Osteocyte (in vitro differentiated cells): ENCODE results near the gene IL17RA. TPM values are rescaled to one million over a fixed set of nuclear protein-coding genes. Genes with fewer than 3 reads are reported as not detected.

Source experiments
- DNase-seq: peaks from one replicate; pipeline ENCODE4 v3.0.0; 2021; ENCODE audit warnings: mixed read lengths; ENCODE audit not compliant: unreplicated experiment; ENCODE audit errors: extremely low spot score
- H3K27ac Mint-ChIP-seq: one replicate; pipeline ENCODE4 v1.8.0; 2021; ENCODE audit warnings: mild to moderate bottlenecking, mixed read lengths; ENCODE audit not compliant: unreplicated experiment
- H3K27me3 Mint-ChIP-seq: one replicate; pipeline ENCODE4 v1.8.0; 2021; ENCODE audit warnings: mixed read lengths; ENCODE audit not compliant: unreplicated experiment
- H3K36me3 Mint-ChIP-seq: one replicate; pipeline ENCODE4 v1.8.0; 2021; ENCODE audit warnings: mixed read lengths; ENCODE audit not compliant: unreplicated experiment
- H3K4me1 Mint-ChIP-seq: one replicate; pipeline ENCODE4 v1.8.0; 2021; ENCODE audit warnings: mixed read lengths; ENCODE audit not compliant: unreplicated experiment
- H3K4me3 Mint-ChIP-seq: one replicate; pipeline ENCODE4 v1.8.0; 2021; ENCODE audit warnings: mild to moderate bottlenecking, moderate library complexity, mixed read lengths; ENCODE audit not compliant: unreplicated experiment
- H3K9me3 Mint-ChIP-seq: one replicate; pipeline ENCODE4 v1.8.0; 2021; ENCODE audit warnings: mixed read lengths; ENCODE audit not compliant: unreplicated experiment
- total RNA-seq: library from RNA; stranded (reverse); gene quantifications from 2 replicates; pipeline ENCODE4 v1.2.1, GENCODE V29; 2021
- TF ChIP-seq, protein P1 (sequence below): fragments of 200-600 bp; sonication (generic); IDR thresholded peaks from 2 replicates; pipeline ENCODE4 v1.5.0; 2021; ENCODE audit warnings: antibody characterized with exemption, mild to moderate bottlenecking, moderate library complexity

IL17RA gene
- total RNA-seq, 1 donor from 2014 or later, result 12.1 TPM

DNA sequence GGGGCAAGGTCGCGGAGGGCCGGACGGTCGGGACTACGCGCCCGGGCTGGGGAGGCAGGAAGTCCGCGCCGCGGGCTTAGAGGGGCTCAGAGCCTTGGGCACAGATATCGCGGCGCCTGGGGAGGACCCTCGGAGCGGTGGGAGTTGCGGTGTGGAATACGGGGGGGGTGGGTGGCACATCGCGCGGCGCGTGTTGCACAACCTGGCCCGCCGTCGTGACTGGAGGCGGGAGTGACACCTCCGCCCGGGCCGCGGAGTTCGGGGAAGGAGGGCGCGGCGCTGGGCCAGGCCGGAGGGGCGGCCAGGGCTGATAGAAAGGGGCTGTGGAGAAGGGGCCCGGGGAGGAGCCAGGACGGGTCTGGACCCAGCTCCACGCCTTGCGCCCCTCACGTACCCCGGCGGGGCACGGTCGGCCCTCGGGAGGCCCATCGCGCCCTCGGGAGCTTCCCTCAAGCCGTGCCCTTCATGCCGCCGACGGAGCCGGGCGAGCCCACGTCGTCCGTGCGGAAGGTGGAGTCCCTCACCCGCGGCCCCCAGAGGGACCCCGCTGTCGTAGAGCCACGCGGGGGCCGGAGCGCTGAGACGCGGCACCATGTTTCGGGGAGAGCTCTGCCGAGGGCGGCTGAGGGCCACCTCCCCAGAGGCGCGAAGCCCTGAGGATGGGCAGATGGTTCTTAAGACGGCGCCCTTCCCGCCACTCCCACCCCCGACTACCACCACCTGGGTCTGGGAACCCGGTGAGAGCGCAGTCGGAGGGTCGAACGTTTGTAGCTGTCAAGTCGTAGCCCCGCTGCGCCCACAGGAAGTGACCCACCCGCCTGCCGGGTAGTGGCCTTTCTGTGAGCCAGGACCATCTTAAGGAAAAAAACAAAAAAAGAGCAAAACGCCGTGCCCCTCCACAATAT lies 729 bp downstream of the IL17RA start:
- Mint-ChIP-seq H3K27ac (peak overlapping the region; percentile 41), H3K9me3 (no peaks in the 10 kb centered on the region), H3K4me3 (peak overlapping the region; percentile 79), H3K27me3 (no peaks in the 10 kb centered on the region), H3K36me3 (no peaks in the 10 kb centered on the region), H3K4me1 (peaks cover 15% of the 10 kb centered on the region)
- TF ChIP-seq, protein P1, sequence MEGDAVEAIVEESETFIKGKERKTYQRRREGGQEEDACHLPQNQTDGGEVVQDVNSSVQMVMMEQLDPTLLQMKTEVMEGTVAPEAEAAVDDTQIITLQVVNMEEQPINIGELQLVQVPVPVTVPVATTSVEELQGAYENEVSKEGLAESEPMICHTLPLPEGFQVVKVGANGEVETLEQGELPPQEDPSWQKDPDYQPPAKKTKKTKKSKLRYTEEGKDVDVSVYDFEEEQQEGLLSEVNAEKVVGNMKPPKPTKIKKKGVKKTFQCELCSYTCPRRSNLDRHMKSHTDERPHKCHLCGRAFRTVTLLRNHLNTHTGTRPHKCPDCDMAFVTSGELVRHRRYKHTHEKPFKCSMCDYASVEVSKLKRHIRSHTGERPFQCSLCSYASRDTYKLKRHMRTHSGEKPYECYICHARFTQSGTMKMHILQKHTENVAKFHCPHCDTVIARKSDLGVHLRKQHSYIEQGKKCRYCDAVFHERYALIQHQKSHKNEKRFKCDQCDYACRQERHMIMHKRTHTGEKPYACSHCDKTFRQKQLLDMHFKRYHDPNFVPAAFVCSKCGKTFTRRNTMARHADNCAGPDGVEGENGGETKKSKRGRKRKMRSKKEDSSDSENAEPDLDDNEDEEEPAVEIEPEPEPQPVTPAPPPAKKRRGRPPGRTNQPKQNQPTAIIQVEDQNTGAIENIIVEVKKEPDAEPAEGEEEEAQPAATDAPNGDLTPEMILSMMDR, result no peak
- DNase-seq, result no peak

DNA sequence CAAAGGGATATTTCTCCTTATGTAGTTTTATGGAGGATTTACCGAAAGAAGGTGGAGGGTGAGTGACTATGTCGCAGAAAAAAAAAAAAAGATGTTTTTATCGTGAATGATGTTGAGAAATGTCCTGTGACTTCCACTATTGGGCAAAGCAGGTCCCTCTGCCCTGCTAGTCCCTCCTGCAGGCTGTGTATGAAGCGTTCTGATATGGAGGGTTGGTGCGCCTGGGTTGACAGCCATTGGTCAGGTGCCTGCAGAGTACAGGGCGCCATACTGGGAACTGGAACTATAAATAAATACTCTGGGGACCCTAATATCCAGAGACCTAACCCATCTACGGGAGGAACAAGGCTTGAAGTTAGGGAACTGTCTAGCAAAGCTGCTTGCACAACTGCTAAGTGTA lies 1.5 kb downstream of the IL17RA start:
- Mint-ChIP-seq H3K36me3 (no peaks in the 10 kb centered on the region), H3K9me3 (no peaks in the 10 kb centered on the region), H3K27ac (peak overlapping the region; percentile 41), H3K4me3 (peak overlapping the region; percentile 73), H3K4me1 (peaks cover 15% of the 10 kb centered on the region), H3K27me3 (no peaks in the 10 kb centered on the region)
- no peak for DNase-seq
- TF ChIP-seq, protein P1, result no peak

DNA sequence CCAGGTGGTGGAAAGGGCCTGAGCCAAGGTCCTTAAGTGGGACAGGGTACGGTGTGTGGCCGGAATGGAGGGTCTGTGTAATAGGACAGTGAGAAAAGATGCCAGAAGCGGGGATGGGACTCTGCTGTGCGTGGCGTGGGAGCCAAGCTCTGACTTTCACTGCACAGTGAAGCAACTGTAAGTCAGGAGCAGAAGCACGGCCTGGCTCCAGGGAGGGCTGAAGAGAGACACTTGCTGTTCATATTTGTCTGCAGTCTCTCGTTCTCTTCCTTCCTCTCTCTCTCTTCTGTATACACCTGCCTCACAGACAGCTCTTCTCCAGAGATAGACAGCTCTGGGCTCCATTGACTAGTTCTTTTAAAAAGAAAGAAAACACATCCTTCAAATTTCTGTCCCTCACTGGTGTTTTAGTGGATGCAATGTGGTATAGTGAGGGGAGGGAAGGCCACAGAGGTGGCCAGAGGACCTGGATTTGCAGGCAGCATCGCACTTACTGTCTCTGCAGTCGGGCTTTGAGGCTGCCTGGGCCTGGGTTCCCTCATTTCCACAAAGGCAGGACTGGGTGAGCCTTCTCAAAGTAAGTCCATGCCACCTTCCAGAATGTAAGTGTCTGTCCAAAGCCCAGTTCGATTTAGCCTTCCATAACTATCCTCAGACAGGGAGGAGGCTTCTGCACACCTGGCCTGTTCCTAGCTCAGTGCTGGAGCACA lies 2.1 kb downstream of the IL17RA start:
- peak overlapping the region; percentile 73 for H3K4me3 Mint-ChIP-seq
- no peak overlapping the region for H3K27ac Mint-ChIP-seq
- no peaks in the 10 kb centered on the region for H3K27me3 Mint-ChIP-seq
- TF ChIP-seq, protein P1, result no peak
- H3K36me3 Mint-ChIP-seq, result no peaks in the 10 kb centered on the region
- H3K4me1 Mint-ChIP-seq, result peaks cover 15% of the 10 kb centered on the region
- DNase-seq, result no peak
- no peaks in the 10 kb centered on the region for H3K9me3 Mint-ChIP-seq

DNA sequence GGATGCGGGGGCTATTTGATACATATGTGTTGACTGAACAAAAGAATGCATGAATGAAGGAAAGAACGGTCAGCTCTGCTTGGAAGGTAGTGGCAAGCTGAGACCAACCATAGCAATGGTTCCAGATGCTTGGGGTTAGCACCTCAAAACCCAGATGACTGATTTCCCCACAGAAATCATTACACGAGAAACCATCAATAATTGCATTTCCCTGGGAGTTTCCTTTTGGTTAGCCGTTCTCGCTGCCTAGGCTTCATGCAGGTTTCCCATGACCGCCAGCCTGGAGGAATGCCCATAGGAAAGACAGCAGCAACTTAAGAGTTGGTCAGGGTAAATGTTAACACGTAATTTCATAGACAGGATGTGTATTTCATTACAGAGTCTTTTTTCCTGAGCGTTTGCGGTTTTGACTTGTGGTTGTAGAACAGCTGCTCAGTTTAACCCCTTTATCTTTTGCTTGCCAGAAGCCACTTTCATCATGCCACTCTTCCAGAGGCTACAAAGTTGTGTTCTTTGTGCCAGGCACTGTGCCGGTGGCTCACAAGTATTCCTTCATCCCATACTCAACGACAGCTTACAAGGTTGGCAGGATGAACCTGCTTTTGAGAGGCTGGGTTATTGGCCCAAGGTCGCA lies 2.8 kb downstream of the IL17RA start:
- Mint-ChIP-seq H3K4me3 (no peak overlapping the region), H3K27ac (no peak overlapping the region), H3K27me3 (no peaks in the 10 kb centered on the region), H3K9me3 (no peaks in the 10 kb centered on the region), H3K36me3 (no peaks in the 10 kb centered on the region), H3K4me1 (peaks cover 15% of the 10 kb centered on the region)
- DNase-seq, result no peak
- TF ChIP-seq, protein P1, result no peak
